DMS114 treated with DMSO at 0.1 percent for 48 hours (cell line): ENCODE data around the gene KRTAP9-9.
"Not testable (repeated sequence)": the region's sequence is repeated elsewhere in the genome, so short reads cannot be mapped to it uniquely, and the experiment has no call there.

Experiments
- DNase-seq: peaks from one replicate; lab custom pipeline; 2025; ENCODE audit not compliant: unreplicated experiment; lab: John Stamatoyannopoulos, UW

Gene KRTAP9-9

GRCh38 chr17:41264599-41264998, 9.4 kb downstream of the KRTAP9-9 start:
- no peak for DNase-seq

- no peak for DNase-seq
Measured at GRCh38 chr17:41265078-41265477, 9.9 kb downstream of the KRTAP9-9 start, which contains the start of gene KRTAP9-6. KRTAP9-6 (plus strand) TSS chr17:41265378; CDS start chr17:41265378, 0 bp downstream.

GRCh38 chr17:41267711-41268110, 12.5 kb downstream of the KRTAP9-9 start:
- DNase-seq: no peak

GRCh38 chr17:41271323-41271722, 16.1 kb downstream of the KRTAP9-9 start:
- DNase-seq: not testable (repeated sequence)

- DNase-seq: no peak
Measured at GRCh38 chr17:41271858-41272257, 16.7 kb downstream of the KRTAP9-9 start.

GRCh38 chr17:41275648-41276190, 20.5 kb downstream of the KRTAP9-9 start, which contains the start of gene KRTAP9-7:
KRTAP9-7 (plus strand) TSS chr17:41275698; CDS start chr17:41275698, 0 bp downstream.
- DNase-seq: not testable (repeated sequence)

- DNase-seq: no peak
Measured at GRCh38 chr17:41278176-41278955, 23.2 kb downstream of the KRTAP9-9 start.

- no peak for DNase-seq
Measured at GRCh38 chr17:41284043-41284442, 28.9 kb downstream of the KRTAP9-9 start.

GRCh38 chr17:41284546-41284945, 29.4 kb downstream of the KRTAP9-9 start:
- no peak for DNase-seq

- no peak for DNase-seq
Measured at GRCh38 chr17:41287050-41287449, 31.9 kb downstream of the KRTAP9-9 start.

- no peak for DNase-seq
Measured at GRCh38 chr17:41294016-41294415, 38.8 kb downstream of the KRTAP9-9 start.

- no peak for DNase-seq
Measured at GRCh38 chr17:41296846-41297245, 41.7 kb downstream of the KRTAP9-9 start.

GRCh38 chr17:41298458-41299135, 43.4 kb downstream of the KRTAP9-9 start:
- DNase-seq: no peak

- DNase-seq: no peak
Measured at GRCh38 chr17:41301204-41301790, 46.1 kb downstream of the KRTAP9-9 start.

- DNase-seq: no peak
Measured at GRCh38 chr17:41301916-41302901, 47.0 kb downstream of the KRTAP9-9 start, which contains the start of gene KRTAP29-1. KRTAP29-1 (minus strand) TSS chr17:41302851; CDS start chr17:41302851, 0 bp downstream.

- DNase-seq: no peak
Measured at GRCh38 chr17:41302981-41303380, 47.8 kb downstream of the KRTAP9-9 start.

GRCh38 chr17:41304091-41304490, 48.9 kb downstream of the KRTAP9-9 start:
- DNase-seq: no peak
